Breast epithelium (tissue), 4 donors: Measurements from ENCODE around the gene GPAM. TPM values are rescaled to one million over a fixed set of nuclear protein-coding genes. Genes with fewer than 3 reads are reported as not detected.

ENCODE experiments used
- DNase-seq, 2 donors: peaks; one replicate each; pipeline ENCODE4 v3.0.0-alpha.2; 2019; ENCODE audit warnings: low spot score in 2 of 2
- H3K27ac ChIP-seq, 2 donors: fragments of 200-600 bp; sonication (generic) in 1 of 2; one replicate each; pipeline ENCODE4 v1.5.1; 2016 to 2019; ENCODE audit warnings: mild to moderate bottlenecking in 1 of 2
- H3K27me3 ChIP-seq, 2 donors: fragments of 200-600 bp; sonication (generic) in 1 of 2; one replicate each; pipeline versions ENCODE4 v1.5.1 to v1.6.0; 2017 to 2019; ENCODE audit warnings: control low read depth in 1 of 2, mild to moderate bottlenecking in 1 of 2
- H3K36me3 ChIP-seq: fragments of 200-600 bp; one replicate; pipeline ENCODE4 v1.5.1; 2019
- H3K4me1 ChIP-seq, 2 donors: fragments of 200-600 bp; sonication (generic); one replicate each; pipeline ENCODE4 v1.5.1; 2016 to 2019; ENCODE audit warnings: control low read depth in 1 of 2
- H3K4me3 ChIP-seq, 3 donors: fragments of 200-600 bp; sonication (generic); 1 replicate in 2 of 3; 2 replicates in 1 of 3; pipeline ENCODE4 v1.5.1; 2016 to 2019; ENCODE audit warnings: mild to moderate bottlenecking in 3 of 3, moderate library complexity in 2 of 3
- H3K9me3 ChIP-seq, 2 donors: fragments of 200-600 bp; sonication (generic) in 1 of 2; one replicate each; pipeline ENCODE4 v1.5.1; 2016 to 2019; ENCODE audit warnings: control low read depth in 1 of 2
- CTCF ChIP-seq, 3 donors: fragments of 450-650 bp; IDR thresholded peaks; one replicate each; pipeline ENCODE4 v1.5.1; 2016 to 2017; ENCODE audit warnings: antibody characterized with exemption in 3 of 3, mild to moderate bottlenecking in 3 of 3, moderate library complexity in 3 of 3
- POLR2A ChIP-seq: fragments of 450-650 bp; IDR thresholded peaks from one replicate; pipeline ENCODE4 v1.6.1; 2016; ENCODE audit warnings: antibody characterized with exemption, mild to moderate bottlenecking, moderate library complexity
- POLR2AphosphoS5 ChIP-seq, 3 donors: sonication (generic); formaldehyde crosslinking; IDR thresholded peaks; one replicate each; pipeline ENCODE4 v1.6.1; 2017; ENCODE audit warnings: antibody characterized with exemption in 3 of 3
- intact Hi-C: fragments of 100-400 bp; cut with DNase I; formaldehyde crosslinking; loops from one replicate; pipeline ENCODE4 v1.15.1; 2023; ENCODE audit warnings: low total_unique reads
- total RNA-seq, 3 donors: library from RNA; depleted of rRNA; stranded (reverse); fragments of >200 nt; gene quantifications; one replicate each; pipeline ENCODE4 v1.1.0, GENCODE V29; 2016

GPAM gene
- total RNA-seq, 3 donors from 2014 or later = 13.4 to 462 (median 26.3) TPM

GRCh38 chr10:112225771-112226438 lies 42.3 kb upstream of the GPAM start:
- H3K27me3 ChIP-seq = no peaks in the 10 kb centered on the region
- no peaks in the 10 kb centered on the region for H3K4me1 ChIP-seq
- no peaks in the 10 kb centered on the region for H3K9me3 ChIP-seq
- H3K27ac ChIP-seq = no peak overlapping the region
- no peak overlapping the region for H3K4me3 ChIP-seq
- H3K36me3 ChIP-seq = no peaks in the 10 kb centered on the region
- TF ChIP-seq POLR2AphosphoS5 (IDR thresholded peaks at IDR 0.05) (no peak), POLR2A (no peak), CTCF (IDR thresholded peaks at IDR 0.05) (no peak)
- no peak for DNase-seq
- intact Hi-C loops = no loop called here

- Histone ChIP-seq H3K9me3 (no peaks in the 10 kb centered on the region), H3K4me3 (no peak overlapping the region), H3K36me3 (no peaks in the 10 kb centered on the region), H3K27me3 (no peaks in the 10 kb centered on the region), H3K4me1 (no peaks in the 10 kb centered on the region), H3K27ac (no peak overlapping the region)
- DNase-seq = no peak
- TF ChIP-seq POLR2A (no peak), POLR2AphosphoS5 (IDR thresholded peaks at IDR 0.05) (no peak), CTCF (IDR thresholded peaks at IDR 0.05) (no peak)
- intact Hi-C loops = no loop called here
Observed at GRCh38 chr10:112224933-112225529, 41.5 kb upstream of the GPAM start.

GRCh38 chr10:112223725-112224124 lies 40.2 kb upstream of the GPAM start:
- Histone ChIP-seq H3K27me3 (no peaks in the 10 kb centered on the region), H3K9me3 (no peaks in the 10 kb centered on the region), H3K27ac (no peak overlapping the region), H3K4me3 (no peak overlapping the region), H3K36me3 (no peaks in the 10 kb centered on the region), H3K4me1 (no peaks in the 10 kb centered on the region)
- DNase-seq = no peak
- TF ChIP-seq POLR2AphosphoS5 (IDR thresholded peaks at IDR 0.05) (no peak), POLR2A (no peak), CTCF (IDR thresholded peaks at IDR 0.05) (no peak)
- intact Hi-C loops = no loop called here

- no peak for TF ChIP-seq POLR2AphosphoS5 (IDR thresholded peaks at IDR 0.05)
- no peak for TF ChIP-seq POLR2A
- TF ChIP-seq CTCF (IDR thresholded peaks at IDR 0.05) = no peak
- no peak overlapping the region for H3K4me3 ChIP-seq
- H3K4me1 ChIP-seq = no peaks in the 10 kb centered on the region
- no peak overlapping the region for H3K27ac ChIP-seq
- intact Hi-C loops = no loop called here
- H3K9me3 ChIP-seq = no peaks in the 10 kb centered on the region
- H3K27me3 ChIP-seq = no peaks in the 10 kb centered on the region
- no peaks in the 10 kb centered on the region for H3K36me3 ChIP-seq
- DNase-seq = no peak
Observed at GRCh38 chr10:112222799-112223198, 39.2 kb upstream of the GPAM start.

GRCh38 chr10:112221545-112221944 lies 38.0 kb upstream of the GPAM start:
- H3K4me3 ChIP-seq = no peak overlapping the region
- H3K4me1 ChIP-seq = no peaks in the 10 kb centered on the region
- H3K27ac ChIP-seq = no peak overlapping the region
- DNase-seq = no peak
- H3K9me3 ChIP-seq = no peaks in the 10 kb centered on the region
- no peaks in the 10 kb centered on the region for H3K27me3 ChIP-seq
- TF ChIP-seq POLR2AphosphoS5 (IDR thresholded peaks at IDR 0.05) = no peak
- no peak for TF ChIP-seq CTCF (IDR thresholded peaks at IDR 0.05)
- TF ChIP-seq POLR2A = no peak
- intact Hi-C loops = no loop called here
- H3K36me3 ChIP-seq = no peaks in the 10 kb centered on the region
